ENCODE measurements around the gene CXorf51B.
"Not testable (repeated sequence)": the region's sequence is repeated elsewhere in the genome, so short reads cannot be mapped to it uniquely, and the experiment has no call there.

CXorf51B gene

DNA sequence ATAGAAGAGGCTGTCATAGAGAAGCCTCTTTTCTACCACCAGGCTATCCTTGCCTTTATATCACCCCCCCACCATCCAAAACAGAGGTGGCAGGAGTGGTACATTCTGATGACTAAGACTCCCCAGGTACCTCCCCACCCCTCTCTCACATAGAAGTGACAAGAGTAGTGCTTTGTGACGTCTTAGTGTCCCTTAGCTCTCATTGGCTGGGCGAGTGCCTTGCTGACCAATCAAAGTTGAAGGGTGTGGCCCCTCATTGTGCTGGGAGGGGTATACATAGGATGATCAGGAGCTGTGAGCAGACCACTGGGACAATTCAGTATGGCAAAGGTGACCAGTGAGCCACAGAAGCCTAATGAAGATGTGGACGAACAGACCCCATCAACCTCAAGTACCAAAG is at the start of gene CXorf51B:
TSS of gene CXorf51B (plus strand) at position 301 of the 400 bp plus-strand sequence. CDS start at position 322, 21 bp downstream.
- H3K27me3 ChIP-seq (ENCODE audit: low read depth); H3K9me3 ChIP-seq; H3K4me3 ChIP-seq; DNase-seq (ENCODE audit: low spot score in 2 of 2); H3K4me1 ChIP-seq; in situ Hi-C loops (cut with MboI; ENCODE audit: low sequenced_read_pairs); H3K36me3 ChIP-seq (replicated peaks): not testable (repeated sequence)

DNA sequence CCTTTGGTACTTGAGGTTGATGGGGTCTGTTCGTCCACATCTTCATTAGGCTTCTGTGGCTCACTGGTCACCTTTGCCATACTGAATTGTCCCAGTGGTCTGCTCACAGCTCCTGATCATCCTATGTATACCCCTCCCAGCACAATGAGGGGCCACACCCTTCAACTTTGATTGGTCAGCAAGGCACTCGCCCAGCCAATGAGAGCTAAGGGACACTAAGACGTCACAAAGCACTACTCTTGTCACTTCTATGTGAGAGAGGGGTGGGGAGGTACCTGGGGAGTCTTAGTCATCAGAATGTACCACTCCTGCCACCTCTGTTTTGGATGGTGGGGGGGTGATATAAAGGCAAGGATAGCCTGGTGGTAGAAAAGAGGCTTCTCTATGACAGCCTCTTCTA is 5.1 kb downstream of the CXorf51B start, which contains the start of gene CXorf51A:
TSS of gene CXorf51A (minus strand) at position 101 of the 400 bp plus-strand sequence. CDS start at position 80, 21 bp downstream.
- in situ Hi-C loops (cut with MboI; ENCODE audit: low sequenced_read_pairs); DNase-seq (ENCODE audit: low spot score in 2 of 2); H3K27me3 ChIP-seq (ENCODE audit: low read depth); H3K36me3 ChIP-seq (replicated peaks); H3K9me3 ChIP-seq; H3K4me1 ChIP-seq; H3K4me3 ChIP-seq: not testable (repeated sequence)

DNA sequence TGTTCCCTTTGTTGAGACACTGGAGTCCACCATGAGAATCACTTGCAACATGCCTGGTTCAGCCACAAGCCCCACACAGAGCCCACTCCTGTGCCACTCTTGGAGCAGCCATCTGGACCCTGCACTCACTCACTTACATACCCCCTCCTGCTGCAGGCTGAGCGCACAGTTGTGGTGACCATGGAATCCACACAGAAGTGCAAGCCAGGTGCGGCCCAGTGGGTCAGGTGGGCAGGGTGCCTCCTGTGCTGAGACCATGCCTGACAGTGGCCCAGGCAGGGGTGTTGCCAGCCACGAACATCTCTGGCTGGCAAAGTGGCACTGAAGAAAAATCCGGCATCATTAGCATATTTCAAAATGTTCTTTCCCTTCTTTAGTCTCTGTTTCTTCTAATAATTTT is 22.4 kb downstream of the CXorf51B start:
- Histone ChIP-seq H3K27me3 (ENCODE audit: low read depth) (no peaks in the 10 kb centered on the region), H3K9me3 (no peaks in the 10 kb centered on the region), H3K4me1 (no peaks in the 10 kb centered on the region), H3K4me3 (no peak overlapping the region), H3K36me3 (replicated peaks) (no peaks in the 10 kb centered on the region)
- DNase-seq (ENCODE audit: low spot score in 2 of 2): no peak
- in situ Hi-C loops (cut with MboI; ENCODE audit: low sequenced_read_pairs): no loop called here

GRCh38 chrX:146854281-146854680 is 44.7 kb downstream of the CXorf51B start:
- no peak for DNase-seq (ENCODE audit: low spot score in 2 of 2)
- in situ Hi-C loops (cut with MboI; ENCODE audit: low sequenced_read_pairs): no loop called here
- Histone ChIP-seq H3K9me3 (no peaks in the 10 kb centered on the region), H3K27me3 (ENCODE audit: low read depth) (no peaks in the 10 kb centered on the region), H3K4me3 (no peak overlapping the region), H3K4me1 (no peaks in the 10 kb centered on the region), H3K36me3 (replicated peaks) (no peaks in the 10 kb centered on the region)
